ENCODE results near the gene COA1.
A peak's percentile ranks its signal among the peaks of the same experiment; 100 is the strongest.
"Not testable (repeated sequence)": the region's sequence is repeated elsewhere in the genome, so short reads cannot be mapped to it uniquely, and the experiment has no call there.

The COA1 gene

GRCh38 chr7:43627798-43628197 lies 101.5 kb downstream of the COA1 start:
- not testable (repeated sequence) for DNase-seq (ENCODE audit: low spot score)

GRCh38 chr7:43626695-43627094 lies 102.6 kb downstream of the COA1 start:
- no peak for DNase-seq (ENCODE audit: low spot score)

GRCh38 chr7:43625980-43626379 lies 103.3 kb downstream of the COA1 start:
- no peak for DNase-seq (ENCODE audit: low spot score)

- DNase-seq (ENCODE audit: low spot score), result no peak
These were observed 103.9 kb downstream of the COA1 start for GRCh38 chr7:43625453-43625852.

- no peak for DNase-seq (ENCODE audit: low spot score)
These were observed 105.2 kb downstream of the COA1 start for GRCh38 chr7:43624156-43624555.

- no peak for DNase-seq (ENCODE audit: low spot score)
These were observed 107.4 kb downstream of the COA1 start for GRCh38 chr7:43621729-43622448.

- DNase-seq (ENCODE audit: low spot score), result no peak
These were observed 109.9 kb downstream of the COA1 start for GRCh38 chr7:43619213-43620012.

- no peak for DNase-seq (ENCODE audit: low spot score)
These were observed 111.2 kb downstream of the COA1 start for GRCh38 chr7:43618073-43618472.

- no peak for DNase-seq (ENCODE audit: low spot score)
These were observed 112.3 kb downstream of the COA1 start for GRCh38 chr7:43616977-43617376.

- DNase-seq (ENCODE audit: low spot score), result no peak
These were observed 113.7 kb downstream of the COA1 start for GRCh38 chr7:43615558-43616145.

- DNase-seq (ENCODE audit: low spot score), result peak; percentile 31
These were observed 116.4 kb downstream of the COA1 start for GRCh38 chr7:43612599-43613589.

GRCh38 chr7:43612128-43612527 lies 117.2 kb downstream of the COA1 start:
- DNase-seq (ENCODE audit: low spot score), result no peak

- DNase-seq (ENCODE audit: low spot score), result no peak
These were observed 120.2 kb downstream of the COA1 start for GRCh38 chr7:43609097-43609496.

GRCh38 chr7:43604251-43604650 lies 125.1 kb downstream of the COA1 start:
- DNase-seq (ENCODE audit: low spot score), result no peak

GRCh38 chr7:43602256-43602655 lies 127.1 kb downstream of the COA1 start:
- no peak for DNase-seq (ENCODE audit: low spot score)

- DNase-seq (ENCODE audit: low spot score), result no peak
These were observed 129.3 kb downstream of the COA1 start for GRCh38 chr7:43600056-43600455.

- DNase-seq (ENCODE audit: low spot score), result not testable (repeated sequence)
These were observed 132.9 kb downstream of the COA1 start for GRCh38 chr7:43596426-43596825.

GRCh38 chr7:43594020-43594419 lies 135.3 kb downstream of the COA1 start:
- no peak for DNase-seq (ENCODE audit: low spot score)

GRCh38 chr7:43593010-43593409 lies 136.3 kb downstream of the COA1 start:
- no peak for DNase-seq (ENCODE audit: low spot score)

GRCh38 chr7:43592326-43592725 lies 137.0 kb downstream of the COA1 start:
- no peak for DNase-seq (ENCODE audit: low spot score)

- DNase-seq (ENCODE audit: low spot score), result no peak
These were observed 137.7 kb downstream of the COA1 start for GRCh38 chr7:43591558-43592180.

All from globus pallidus (tissue), 1 donor.